Measurements from ENCODE around the gene MIA2. TPM values are rescaled to one million over a fixed set of nuclear protein-coding genes. Genes with fewer than 3 reads are reported as not detected.

Gene MIA2
- total and polyA plus RNA-seq, 9 of the 15 experiments (the other 6 are each of a cell fraction or from before 2014, with no cell fraction given) = 6.0 to 21.8 (median 12.8) TPM

- H3K27ac ChIP-seq (ENCODE audit: extremely low read depth, low read depth, low read length) = no peak overlapping the region
- H3K4me1 ChIP-seq (replicated peaks in 1 of 2; ENCODE audit: control insufficient read depth in 2 of 2, insufficient read depth in 2 of 2, low read length in 2 of 2) = no peaks in the 10 kb centered on the region
- no peaks in the 10 kb centered on the region for H4K20me1 ChIP-seq (replicated peaks; ENCODE audit: control insufficient read depth, insufficient read depth, low read length)
- ChIA-PET POLR2A (interaction anchor here (0.9 to 1.5 kb wide), 2 partner anchors 9 to 21 kb away, joined by 3 read pairs; no protein-coding TSS in a partner anchor), CTCF (ENCODE audit: low intra/inter-chr PET ratio) (no interaction called here)
- no peak overlapping the region for H3K4me2 ChIP-seq (ENCODE audit: insufficient read depth, low read length)
- no peak overlapping the region for H3K9ac ChIP-seq (ENCODE audit: insufficient read depth in 1 of 2, low read depth in 2 of 2, low read length in 2 of 2)
- no peaks in the 10 kb centered on the region for H3K9me1 ChIP-seq (ENCODE audit: control insufficient read depth, insufficient read depth, low read length)
- intact Hi-C loops (cut with micrococcal nuclease) (no loop called here), in situ Hi-C loops (cut with MboI) (no loop called here)
- no peaks in the 10 kb centered on the region for H3K9me3 ChIP-seq (replicated peaks; ENCODE audit: control insufficient read depth, insufficient read depth, low read depth, low read length)
- no TSS peak for BruUV-seq (replicated peaks)
- no peak overlapping the region for H2AFZ ChIP-seq (ENCODE audit: low read depth, low read length)
- H3K27me3 ChIP-seq (ENCODE audit: control insufficient read depth in 2 of 2, insufficient read depth in 2 of 2, low read length in 2 of 2) = no peaks in the 10 kb centered on the region
- no peak for FAIRE-seq
- DNase-seq (ENCODE audit: extremely low read depth in 1 of 4, low spot score in 3 of 4) = no peak
- no peaks in the 10 kb centered on the region for H3K79me2 ChIP-seq (ENCODE audit: control insufficient read depth, insufficient read depth, low read length)
- H3K36me3 ChIP-seq (ENCODE audit: control insufficient read depth, insufficient read depth, low read length) = peaks cover 7% of the 10 kb centered on the region; the same call in 1 of the 3 replicates
- ATAC-seq = no peak
- H3K4me3 ChIP-seq = no peak overlapping the region
- TF ChIP-seq E4F1 (CRISPR knock-in tag; IDR thresholded peaks at IDR 0.05; ENCODE audit: borderline replicate concordance) = no peak
- TF ChIP-seq ZNF197 (CRISPR knock-in tag; IDR thresholded peaks at IDR 0.05; ENCODE audit: low read depth) = no peak
- no peak for TF ChIP-seq MYNN (IDR thresholded peaks at IDR 0.05)
- no peak for TF ChIP-seq MYNN (CRISPR knock-in tag; IDR thresholded peaks at IDR 0.05)
- TF ChIP-seq KDM2B (CRISPR knock-in tag; IDR thresholded peaks at IDR 0.05) = no peak
- no peak for TF ChIP-seq CREB1 (IDR thresholded peaks at IDR 0.05)
- no peak for TF ChIP-seq CREB1 (CRISPR knock-in tag; IDR thresholded peaks at IDR 0.05)
- TF ChIP-seq HDAC3 (IDR thresholded peaks at IDR 0.05; ENCODE audit: borderline replicate concordance, partially characterized antibody) = no peak
- TF ChIP-seq ELF2 (CRISPR knock-in tag; IDR thresholded peaks at IDR 0.05) = no peak
- no peak for TF ChIP-seq SP1 (CRISPR knock-in tag; IDR thresholded peaks at IDR 0.05)
- no peak for TF ChIP-seq NKRF (IDR thresholded peaks at IDR 0.05; ENCODE audit: borderline replicate concordance)
- no peak for TF ChIP-seq TAF7 (tag; IDR thresholded peaks at IDR 0.05)
- no peak for TF ChIP-seq BRD4 (IDR thresholded peaks at IDR 0.05)
Observed at GRCh38 chr14:39310051-39310450, 76.3 kb downstream of the MIA2 start.
